Hepatocyte (in vitro differentiated cells): ENCODE data around the gene PEX7.

ENCODE experiments used
- CTCF ChIP-seq: fragments of 200-600 bp; sonication (generic); IDR thresholded peaks from 2 replicates; pipeline ENCODE4 v1.5.1; 2016; ENCODE audit warnings: antibody characterized with exemption, mild to moderate bottlenecking; ENCODE audit not compliant: poor library complexity
- EZH2 ChIP-seq: fragments of 200-600 bp; sonication (generic); IDR thresholded peaks from 2 replicates; pipeline ENCODE4 v1.6.1; 2016; ENCODE audit warnings: antibody characterized with exemption, mild to moderate bottlenecking, borderline replicate concordance

- no peak for TF ChIP-seq CTCF
- no peak for TF ChIP-seq EZH2
These were observed 51.4 kb downstream of the PEX7 start for GRCh38 chr6:136873748-136874147.
